HCEC 1CT (cell line): ENCODE results near the gene JAK3.
"Not testable (repeated sequence)": the region's sequence is repeated elsewhere in the genome, so short reads cannot be mapped to it uniquely, and the experiment has no call there.

ENCODE experiments used
- DNase-seq: peaks from one replicate; pipeline ENCODE4 v3.0.0-alpha.2; 2017

The JAK3 gene

GRCh38 chr19:17847538-17848366 is at the start of gene JAK3:
Gene JAK3 (minus strand): TSS chr19:17847982. CDS start chr19:17844417, 3,565 bp downstream.
- DNase-seq = peak; percentile 29

GRCh38 chr19:17893766-17894165 is 46.0 kb upstream of the JAK3 start:
- DNase-seq = no peak

- DNase-seq = no peak
Measured at GRCh38 chr19:17889609-17890214, 41.9 kb upstream of the JAK3 start.

- no peak for DNase-seq
Measured at GRCh38 chr19:17888260-17888659, 40.5 kb upstream of the JAK3 start.

GRCh38 chr19:17887221-17887620 is 39.4 kb upstream of the JAK3 start:
- DNase-seq = not testable (repeated sequence)

- DNase-seq = no peak
Measured at GRCh38 chr19:17886515-17886914, 38.7 kb upstream of the JAK3 start.

GRCh38 chr19:17883627-17884410 is 36.0 kb upstream of the JAK3 start:
- no peak for DNase-seq

- no peak for DNase-seq
Measured at GRCh38 chr19:17881701-17882100, 33.9 kb upstream of the JAK3 start.

- no peak for DNase-seq
Measured at GRCh38 chr19:17879466-17879865, 31.7 kb upstream of the JAK3 start.

GRCh38 chr19:17877696-17878095 is 29.9 kb upstream of the JAK3 start:
- DNase-seq = no peak

- no peak for DNase-seq
Measured at GRCh38 chr19:17874758-17875135, 27.0 kb upstream of the JAK3 start.

- peak; percentile 18 for DNase-seq
Measured at GRCh38 chr19:17873786-17874757, 26.3 kb upstream of the JAK3 start.

- no peak for DNase-seq
Measured at GRCh38 chr19:17872251-17873001, 24.6 kb upstream of the JAK3 start.

- no peak for DNase-seq
Measured at GRCh38 chr19:17871878-17872250, 24.1 kb upstream of the JAK3 start, which contains the start of gene SLC5A5. Gene SLC5A5 (plus strand): TSS chr19:17871945. CDS start chr19:17872320, 375 bp downstream.

GRCh38 chr19:17871032-17871877 is 23.5 kb upstream of the JAK3 start:
- DNase-seq = no peak

GRCh38 chr19:17869114-17869608 is 21.4 kb upstream of the JAK3 start:
- no peak for DNase-seq

- no peak for DNase-seq
Measured at GRCh38 chr19:17868669-17869068, 20.9 kb upstream of the JAK3 start.

GRCh38 chr19:17866964-17867486 is 19.2 kb upstream of the JAK3 start:
- DNase-seq = no peak

GRCh38 chr19:17866312-17866963 is 18.7 kb upstream of the JAK3 start:
- DNase-seq = no peak
